ENCODE measurements around the gene THSD4.

Gene THSD4

GRCh38 chr15:71114887-71115566 is at the start of gene THSD4:
TSS of gene THSD4 (plus strand) at chr15:71115471.
- peak; percentile 18 to 69 for DNase-seq

- DNase-seq = no peak
These were observed 48.3 kb upstream of the THSD4 start for GRCh38 chr15:71066983-71067382.

DNA sequence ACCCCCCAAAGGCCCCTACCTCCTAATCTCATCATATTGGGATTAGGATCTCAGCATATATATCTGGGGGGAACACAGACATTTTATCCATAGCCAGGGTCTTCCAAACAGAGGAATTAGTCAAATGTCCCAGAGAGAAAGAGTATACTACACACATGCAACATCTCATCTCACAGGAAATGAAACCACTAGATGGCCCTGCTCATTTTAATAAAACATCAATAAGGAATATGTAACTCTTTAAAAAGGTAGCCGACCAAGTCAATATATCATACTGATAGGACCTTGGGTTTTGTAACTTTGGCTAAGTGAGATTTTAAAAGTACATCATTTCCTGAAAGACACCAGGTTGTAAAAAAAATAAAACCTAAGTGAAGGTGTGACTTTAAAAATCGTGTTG is 45.6 kb upstream of the THSD4 start:
- DNase-seq = no peak

- no peak for DNase-seq
These were observed 43.7 kb upstream of the THSD4 start for GRCh38 chr15:71071529-71071928.

GRCh38 chr15:71072423-71072822 is 42.8 kb upstream of the THSD4 start:
- DNase-seq = no peak

GRCh38 chr15:71078506-71079207 is 36.6 kb upstream of the THSD4 start:
- no peak for DNase-seq

- no peak for DNase-seq
These were observed 35.8 kb upstream of the THSD4 start for GRCh38 chr15:71079208-71080044.

- no peak for DNase-seq
These were observed 35.1 kb upstream of the THSD4 start for GRCh38 chr15:71080166-71080565.

GRCh38 chr15:71080705-71081104 is 34.6 kb upstream of the THSD4 start:
- peak in 1 of 2 donors; percentile 25 for DNase-seq

- DNase-seq = no peak
These were observed 32.5 kb upstream of the THSD4 start for GRCh38 chr15:71082803-71083202.

GRCh38 chr15:71083349-71083748 is 31.9 kb upstream of the THSD4 start:
- DNase-seq = no peak

GRCh38 chr15:71084264-71084663 is 31.0 kb upstream of the THSD4 start:
- DNase-seq = no peak

DNA sequence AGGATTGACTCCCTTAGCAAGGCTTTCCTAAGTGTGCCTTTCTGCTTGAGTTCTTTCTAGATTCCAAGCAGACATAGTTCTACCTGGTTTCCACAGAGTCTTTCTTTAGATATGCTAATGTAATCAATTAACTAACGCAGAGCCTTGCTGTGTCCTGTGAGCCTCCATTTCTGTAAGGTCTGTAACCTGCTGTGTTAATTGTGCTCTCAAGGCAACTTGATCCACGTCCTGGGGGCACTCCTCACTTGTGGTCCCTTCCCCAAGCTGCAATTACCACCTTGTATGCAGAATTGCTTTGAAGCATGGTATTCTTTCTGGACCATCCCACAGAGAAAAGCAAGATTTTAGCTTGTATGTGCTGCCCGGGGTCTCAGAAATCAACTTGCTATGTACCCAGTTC is 29.5 kb upstream of the THSD4 start:
- DNase-seq = no peak

- DNase-seq = no peak
These were observed 27.1 kb upstream of the THSD4 start for GRCh38 chr15:71088155-71088554.

DNA sequence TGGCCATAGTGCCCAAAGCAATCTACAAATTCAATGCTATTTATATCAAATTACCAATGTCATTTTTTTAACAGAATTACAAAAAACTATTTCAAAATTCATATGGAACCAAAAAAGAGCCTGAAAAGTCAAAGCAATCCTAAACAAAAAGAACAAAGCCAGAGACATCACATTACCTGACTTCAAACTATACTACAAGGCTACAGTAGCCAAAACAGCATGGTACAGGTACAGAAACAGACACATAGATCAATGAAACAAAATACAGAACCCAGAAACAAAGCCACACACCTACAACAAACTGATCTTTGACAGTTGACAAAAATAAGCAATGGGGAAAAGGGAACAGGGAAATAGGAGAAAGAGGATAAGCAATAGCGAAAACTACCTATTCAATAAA is 26.6 kb upstream of the THSD4 start:
- DNase-seq = no peak

- DNase-seq = no peak
These were observed 25.5 kb upstream of the THSD4 start for GRCh38 chr15:71089801-71090200.

- DNase-seq = no peak
These were observed 23.7 kb upstream of the THSD4 start for GRCh38 chr15:71091601-71092000.

GRCh38 chr15:71092056-71092600 is 23.1 kb upstream of the THSD4 start:
- DNase-seq = no peak

- no peak for DNase-seq
These were observed 21.9 kb upstream of the THSD4 start for GRCh38 chr15:71093054-71094024.

GRCh38 chr15:71094137-71094536 is 21.1 kb upstream of the THSD4 start:
- no peak for DNase-seq

GRCh38 chr15:71096676-71097075 is 18.6 kb upstream of the THSD4 start:
- no peak for DNase-seq

- no peak for DNase-seq
These were observed 17.4 kb upstream of the THSD4 start for GRCh38 chr15:71097890-71098289.
